Smooth muscle cell of the brain vasculature (primary cell): ENCODE measurements around the gene TPGS1.
A peak's percentile ranks its signal among the peaks of the same experiment; 100 is the strongest.

Source experiments
- DNase-seq: peaks from one replicate; pipeline ENCODE4 v3.0.0-alpha.2; 2012; ENCODE audit warnings: low read depth, low spot score

TPGS1 gene

DNA sequence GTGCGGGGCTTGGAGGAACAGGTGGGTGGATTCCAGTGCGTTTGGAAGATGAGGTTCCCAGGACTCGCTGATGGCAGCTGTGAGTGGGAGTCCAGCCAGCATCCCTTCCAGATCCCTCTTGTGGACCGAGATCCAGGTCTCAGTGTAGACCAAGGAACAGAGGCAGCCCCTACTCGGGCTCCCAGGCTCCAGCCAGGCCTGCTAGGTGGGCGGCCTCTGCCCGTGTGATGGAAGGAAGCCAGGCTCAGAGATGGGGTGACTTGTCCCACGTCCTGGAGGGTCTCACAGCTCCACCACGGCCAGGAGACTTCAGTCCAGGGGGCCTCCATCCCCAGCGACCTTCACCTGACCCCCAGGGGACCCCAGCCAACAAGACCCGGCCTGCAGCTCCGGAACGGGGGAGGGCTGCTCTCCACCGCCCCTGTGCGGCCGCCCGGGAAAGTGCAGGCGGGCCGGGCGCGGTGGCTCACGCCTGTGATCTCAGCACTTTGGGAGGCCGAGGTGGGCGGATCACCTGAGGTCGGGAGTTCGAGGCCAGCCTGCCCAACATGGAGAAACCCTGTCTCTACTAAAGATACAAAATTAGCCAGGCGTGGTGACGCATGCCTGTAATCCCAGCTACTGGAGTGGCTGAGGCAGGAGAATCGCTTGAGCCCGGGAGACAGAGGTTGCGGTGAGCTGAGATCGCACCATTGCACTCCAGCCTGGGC, 11.7 kb upstream of the TPGS1 start:
- no peak for DNase-seq

GRCh38 chr19:496112-496665, 11.1 kb upstream of the TPGS1 start, which contains the start of gene MADCAM1:
Gene MADCAM1 (plus strand): TSS chr19:496486. CDS start chr19:496500, 14 bp downstream.
- no peak for DNase-seq

DNA sequence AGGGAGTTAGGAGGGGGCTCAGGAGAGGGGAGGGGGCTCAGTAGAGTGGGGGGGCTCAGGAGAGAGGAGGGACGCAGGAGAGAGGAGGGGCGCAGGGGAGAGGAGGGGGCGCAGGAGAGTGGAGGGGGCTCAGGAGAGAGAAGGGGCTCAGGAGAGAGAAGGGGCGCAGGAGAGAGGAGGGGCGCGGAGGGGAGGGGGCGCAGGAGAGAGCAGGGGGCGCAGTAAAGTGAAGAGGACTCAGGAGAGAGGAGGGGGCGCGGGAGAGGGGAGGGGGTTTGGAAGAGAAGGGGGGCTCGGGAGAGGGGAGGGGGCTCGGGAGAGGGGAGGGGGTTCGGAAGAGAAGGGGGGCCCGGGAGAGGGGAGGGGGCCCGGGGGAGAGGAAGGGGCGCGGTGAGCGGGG, 10.3 kb upstream of the TPGS1 start:
- DNase-seq = no peak

- no peak for DNase-seq
These were observed 9.8 kb upstream of the TPGS1 start for GRCh38 chr19:497491-497868.

GRCh38 chr19:497869-498510, 9.3 kb upstream of the TPGS1 start:
- DNase-seq = no peak

DNA sequence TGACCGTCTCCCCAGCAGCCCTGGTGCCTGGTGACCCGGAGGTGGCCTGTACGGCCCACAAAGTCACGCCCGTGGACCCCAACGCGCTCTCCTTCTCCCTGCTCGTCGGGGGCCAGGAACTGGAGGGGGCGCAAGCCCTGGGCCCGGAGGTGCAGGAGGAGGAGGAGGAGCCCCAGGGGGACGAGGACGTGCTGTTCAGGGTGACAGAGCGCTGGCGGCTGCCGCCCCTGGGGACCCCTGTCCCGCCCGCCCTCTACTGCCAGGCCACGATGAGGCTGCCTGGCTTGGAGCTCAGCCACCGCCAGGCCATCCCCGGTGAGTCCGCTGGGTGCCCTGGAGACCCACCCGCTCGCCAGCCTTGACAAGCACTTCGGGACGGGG, 8.8 kb upstream of the TPGS1 start:
- DNase-seq = no peak

GRCh38 chr19:498977-499623, 8.2 kb upstream of the TPGS1 start:
- no peak for DNase-seq

DNA sequence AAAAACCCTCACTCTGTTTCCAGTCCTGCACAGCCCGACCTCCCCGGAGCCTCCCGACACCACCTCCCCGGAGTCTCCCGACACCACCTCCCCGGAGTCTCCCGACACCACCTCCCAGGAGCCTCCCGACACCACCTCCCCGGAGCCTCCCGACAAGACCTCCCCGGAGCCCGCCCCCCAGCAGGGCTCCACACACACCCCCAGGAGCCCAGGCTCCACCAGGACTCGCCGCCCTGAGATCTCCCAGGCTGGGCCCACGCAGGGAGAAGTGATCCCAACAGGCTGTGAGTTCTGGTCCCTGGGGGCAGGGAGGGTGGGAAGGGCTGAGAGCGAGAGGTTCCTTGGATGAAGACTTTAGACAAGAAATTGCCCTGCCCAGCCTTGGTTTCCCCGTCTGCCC, 5.7 kb upstream of the TPGS1 start:
- no peak for DNase-seq

GRCh38 chr19:504616-505015, 2.7 kb upstream of the TPGS1 start:
- DNase-seq = no peak

DNA sequence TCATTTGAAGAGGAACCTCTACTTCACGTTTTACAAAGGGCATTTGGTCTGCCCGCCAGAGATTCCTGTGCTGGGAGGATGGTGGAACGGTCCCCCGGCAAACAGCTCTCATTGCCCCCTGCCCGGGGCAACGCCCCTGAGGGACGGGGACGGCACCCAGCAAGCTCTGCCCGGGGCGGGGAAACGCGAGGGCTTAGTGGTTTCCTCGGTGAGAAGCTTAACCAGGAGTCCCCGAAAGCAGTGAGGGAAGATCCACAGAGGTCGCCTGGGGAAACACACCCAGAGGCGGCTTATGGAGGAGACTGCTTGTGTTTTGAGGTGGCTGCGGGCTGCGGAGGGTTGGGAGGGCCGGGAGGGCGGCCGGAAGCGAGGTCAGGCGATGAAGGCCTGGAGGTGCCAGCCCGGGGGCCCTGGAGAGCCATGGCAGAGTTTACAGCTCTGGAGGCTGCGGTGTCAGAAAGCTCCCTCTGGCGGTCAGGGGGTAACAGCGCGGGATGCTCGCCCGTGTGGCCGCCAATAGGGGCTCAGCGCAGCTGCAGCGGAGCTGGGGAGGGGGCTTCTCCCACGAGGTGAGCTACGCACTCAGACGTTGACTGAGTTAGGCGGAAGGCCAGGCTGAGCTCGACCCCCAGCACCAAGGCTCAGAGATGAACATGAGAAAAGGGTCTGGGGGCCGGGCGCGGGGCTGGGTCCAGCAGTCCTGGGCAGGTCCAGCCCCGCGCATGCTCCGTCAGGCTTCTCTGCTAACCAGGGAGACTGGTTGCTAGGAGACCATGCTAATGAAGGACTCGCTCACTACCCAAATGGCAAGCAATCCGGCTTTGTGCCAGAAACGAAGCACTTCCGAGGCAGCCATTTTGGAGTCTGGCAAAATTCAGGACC, 652 bp upstream of the TPGS1 start:
- DNase-seq = peak; percentile 76

- DNase-seq = no peak
These were observed 1.2 kb downstream of the TPGS1 start for GRCh38 chr19:508204-509150.

GRCh38 chr19:510606-511100, 3.4 kb downstream of the TPGS1 start:
- no peak for DNase-seq

DNA sequence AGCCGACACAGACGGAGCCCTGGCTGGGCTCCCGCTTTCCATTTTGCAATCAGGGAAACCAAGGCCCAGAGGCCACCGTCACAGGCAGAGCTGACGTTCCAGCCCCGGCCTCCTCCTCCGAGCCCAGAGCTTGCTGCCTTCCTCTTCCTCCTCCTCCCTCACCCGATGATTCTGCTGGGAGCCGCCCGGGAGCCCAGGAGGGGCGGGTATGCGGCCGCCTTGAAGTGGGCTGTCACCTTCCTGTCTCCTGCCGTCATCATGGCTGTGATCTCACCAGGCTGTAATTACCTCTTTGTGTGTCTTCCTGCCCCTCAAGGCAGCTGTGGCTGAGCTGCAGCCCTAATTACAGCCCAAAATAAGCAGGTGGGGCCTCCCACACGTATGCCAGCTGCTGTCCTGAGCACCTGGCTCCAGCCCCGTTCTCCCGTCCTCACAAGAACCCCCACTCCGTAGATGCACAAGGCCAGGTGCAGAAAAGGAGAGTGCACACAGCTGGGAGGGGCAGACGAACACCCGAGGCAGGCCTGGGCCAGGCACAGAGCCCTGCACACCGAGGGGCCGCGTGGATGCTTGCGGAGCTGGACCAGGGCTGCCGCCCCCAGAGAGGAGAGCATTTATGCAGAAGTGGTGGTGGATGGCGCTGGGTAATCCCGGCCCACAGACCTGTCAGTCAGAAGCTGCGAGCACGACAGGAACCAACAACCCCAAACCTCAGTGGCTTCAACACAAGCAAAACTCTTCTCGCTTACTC, 4.0 kb downstream of the TPGS1 start:
- no peak for DNase-seq

DNA sequence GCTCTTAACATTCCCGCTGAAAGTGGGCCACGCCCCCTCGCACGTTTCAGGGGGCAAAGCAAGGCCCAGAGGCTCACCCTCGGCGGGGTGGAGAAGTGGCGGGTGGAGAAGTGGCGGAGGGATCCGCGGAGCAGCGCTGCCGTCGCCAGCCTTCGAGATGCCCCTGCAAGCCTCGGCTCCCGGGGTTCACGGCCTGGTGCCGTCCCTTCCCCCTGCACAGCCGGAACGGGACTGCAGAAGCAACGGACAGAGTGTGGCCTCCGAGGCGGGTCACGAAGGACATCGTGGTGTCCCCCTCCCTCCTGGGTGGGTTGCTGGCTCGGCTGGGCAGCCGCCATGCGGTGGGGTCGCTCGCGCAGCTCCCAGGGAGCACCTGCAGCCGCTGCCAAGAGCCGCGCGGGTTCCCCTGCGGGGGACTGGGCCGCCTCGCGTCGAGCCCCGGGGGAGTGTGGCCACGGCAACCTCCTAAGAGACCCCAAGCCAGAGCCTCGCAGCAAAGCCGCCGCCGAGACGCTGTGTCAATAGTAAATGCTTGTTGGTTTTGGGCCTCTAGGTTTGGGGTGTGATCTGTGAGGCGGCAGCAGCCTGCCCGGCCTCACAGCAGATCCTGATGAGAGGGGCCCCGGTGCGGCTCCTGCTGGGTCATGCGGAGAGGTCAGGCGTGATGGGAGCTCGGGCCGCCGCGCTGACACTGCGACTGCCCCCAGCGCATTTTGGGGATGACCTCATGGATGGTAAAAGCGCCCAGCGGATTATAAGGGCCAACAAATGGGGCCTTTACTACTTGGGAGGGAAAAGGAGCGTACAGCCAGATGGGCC, 5.5 kb downstream of the TPGS1 start:
- no peak for DNase-seq

DNA sequence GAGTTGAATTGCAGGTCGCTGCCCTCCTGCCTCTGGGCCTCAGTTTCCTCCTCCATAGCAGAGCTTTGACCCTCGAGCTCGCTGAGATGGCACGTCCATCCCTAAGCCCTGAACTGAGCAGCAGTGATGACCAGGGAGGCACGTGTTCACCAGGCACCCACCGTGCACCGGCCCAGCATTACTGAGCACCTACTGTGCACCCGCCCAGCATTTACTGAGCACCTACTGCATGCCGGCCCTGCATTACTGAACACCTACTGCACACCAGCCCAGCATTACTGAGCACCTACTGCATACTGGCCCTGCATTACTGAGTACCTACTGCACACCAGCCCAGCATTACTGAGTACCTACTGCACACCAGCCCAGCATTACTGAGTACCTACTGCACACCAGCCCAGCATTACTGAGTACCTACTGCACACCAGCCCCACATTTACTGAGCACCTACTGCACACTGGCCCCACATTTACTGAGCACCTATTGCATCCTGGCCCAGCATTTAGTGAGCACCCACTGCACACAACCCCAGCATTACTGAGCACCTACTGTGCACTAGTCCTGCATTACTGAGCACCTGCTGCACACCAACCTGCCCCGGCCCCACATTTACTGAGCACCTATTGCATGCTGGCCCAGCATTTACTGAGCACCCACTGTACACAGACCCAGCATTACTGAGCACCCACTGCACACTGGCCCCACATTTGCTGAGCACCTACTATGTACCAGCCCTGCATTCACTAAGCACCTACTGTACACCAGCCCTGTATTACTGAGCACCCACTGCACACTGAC, 6.3 kb downstream of the TPGS1 start:
- DNase-seq = no peak

GRCh38 chr19:514166-514663, 6.9 kb downstream of the TPGS1 start:
- DNase-seq = no peak

- no peak for DNase-seq
These were observed 10.7 kb downstream of the TPGS1 start for GRCh38 chr19:517721-518597.
